Measurements from ENCODE around the gene TMEM151A. TPM values are rescaled to one million over a fixed set of nuclear protein-coding genes. Genes with fewer than 3 reads are reported as not detected.

Gene TMEM151A
- total RNA-seq, 8 experiments from 2014 or later: 0.63 to 8.3 (median 3.7) TPM; not detected in 1

DNA sequence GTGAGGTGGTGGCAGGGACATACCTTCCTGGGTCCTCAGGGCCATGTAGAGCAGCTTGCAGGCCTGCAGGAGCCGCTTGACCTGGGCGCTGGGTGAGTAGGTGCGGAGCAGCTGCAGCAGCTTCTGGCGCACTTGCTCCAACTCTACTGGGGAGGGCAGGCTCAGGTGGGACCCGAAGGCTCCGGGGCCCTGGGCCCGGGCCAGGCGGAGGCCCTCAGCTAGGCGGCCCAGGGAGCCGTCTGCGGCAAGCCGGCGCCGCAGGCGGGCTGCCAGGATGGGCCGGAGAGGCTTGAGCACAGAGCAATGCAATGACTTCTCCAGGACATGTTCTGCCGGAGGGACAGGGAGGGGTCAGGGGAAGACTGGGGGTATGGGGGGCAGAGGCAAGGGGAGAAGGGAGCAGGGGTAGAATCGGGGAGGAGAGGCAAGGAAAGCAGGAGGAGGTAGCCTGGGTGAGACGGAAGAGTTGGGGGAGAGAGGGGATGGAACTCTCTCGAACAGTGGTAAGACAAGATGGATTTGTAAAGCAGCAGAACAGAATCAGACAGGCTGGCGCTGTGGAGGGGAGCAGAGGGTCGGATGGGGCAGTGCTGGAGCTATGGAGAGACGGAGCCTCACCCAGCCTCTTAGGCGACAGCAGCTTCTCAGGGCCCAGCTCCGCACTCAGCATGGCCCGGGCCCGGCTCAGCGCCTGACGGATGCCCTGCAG lies 42.4 kb downstream of the TMEM151A start:
- no peak overlapping the region for H3K4me3 ChIP-seq
- no peak for ATAC-seq (replicated peaks in 6 of 8)

DNA sequence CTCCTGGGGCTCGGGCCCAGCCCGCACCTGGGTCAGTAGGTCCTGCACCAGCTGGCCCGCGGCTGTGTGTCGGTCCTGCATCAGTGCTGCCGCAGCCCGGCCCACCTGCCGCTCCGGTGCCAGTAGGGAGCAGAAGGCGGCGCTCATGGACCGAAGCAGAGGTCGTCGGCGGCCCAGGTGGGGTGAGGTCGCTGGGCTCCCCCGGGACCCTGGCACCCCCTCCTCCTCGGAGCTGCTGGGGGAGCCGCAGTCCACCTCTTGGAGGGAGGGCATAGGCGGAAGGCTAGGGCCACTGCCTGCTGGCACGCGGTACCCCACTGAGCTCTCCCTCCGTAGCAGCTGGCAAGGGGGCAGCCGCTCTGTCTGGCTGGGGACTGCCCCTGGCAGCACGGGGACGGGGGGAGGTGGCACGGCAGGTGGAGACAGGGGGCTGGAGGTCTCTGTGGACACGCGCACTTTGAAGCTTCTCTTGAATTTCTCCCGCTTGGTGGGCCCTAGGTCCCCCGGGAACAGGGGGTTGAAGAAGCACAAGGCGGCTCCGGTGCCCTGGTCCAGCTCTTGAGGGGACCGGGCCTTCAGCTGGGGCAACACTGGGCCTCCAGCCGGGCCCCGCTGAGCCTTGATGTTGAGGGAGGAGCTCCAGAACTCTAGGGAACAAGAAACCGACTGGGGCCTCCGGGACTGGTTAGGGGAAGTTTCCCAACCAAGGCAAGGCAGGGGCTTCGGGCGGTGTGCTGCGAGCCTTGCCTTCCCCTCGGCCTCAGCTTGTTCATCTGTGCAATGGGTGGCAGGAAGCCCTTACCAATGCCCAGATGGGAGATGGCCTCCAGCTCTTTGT lies 43.1 kb downstream of the TMEM151A start:
- Histone ChIP-seq H3K4me3 (no peak overlapping the region), H3K4me1 (replicated peaks in 1 of 2) (peaks cover 20 to 27% of the 10 kb centered on the region in 2 donors), H3K27ac (no peak overlapping the region)
- ATAC-seq (replicated peaks in 6 of 8): peak in 1 of 8 experiments; percentile 0
- WGBS, 10 experiments: 0 to 87% (median 70%) methylated on average over 2 to 8 of the region's 42 CpGs; no CpG with 5 or more reads in 6 of the 10 experiments
- in situ Hi-C loops (cut with MboI; ENCODE audit: low pct_unique_long_range_greater_than_20kb in 2 of 9, low sequenced_read_pairs in 9 of 9, unreplicated experiment in 9 of 9): loop anchor here in 1 of 9 experiments (25.0 kb wide), 1 partner anchor 123 kb away; no protein-coding TSS in a partner anchor

More for the DNA sequence above, 42.4 kb downstream of the TMEM151A start:
- Histone ChIP-seq H3K4me1 (replicated peaks in 1 of 2) (peaks cover 20 to 27% of the 10 kb centered on the region in 2 donors), H3K27ac (no peak overlapping the region)
- in situ Hi-C loops (cut with MboI; ENCODE audit: low pct_unique_long_range_greater_than_20kb in 2 of 9, low sequenced_read_pairs in 9 of 9, unreplicated experiment in 9 of 9): loop anchor here in 1 of 9 experiments (25.0 kb wide), 1 partner anchor 122 kb away; no protein-coding TSS in a partner anchor
- WGBS, 10 experiments: 40 to 80% (median 40%) methylated on average over 1 to 2 of the region's 29 CpGs; no CpG with 5 or more reads in 7 of the 10 experiments

DNA sequence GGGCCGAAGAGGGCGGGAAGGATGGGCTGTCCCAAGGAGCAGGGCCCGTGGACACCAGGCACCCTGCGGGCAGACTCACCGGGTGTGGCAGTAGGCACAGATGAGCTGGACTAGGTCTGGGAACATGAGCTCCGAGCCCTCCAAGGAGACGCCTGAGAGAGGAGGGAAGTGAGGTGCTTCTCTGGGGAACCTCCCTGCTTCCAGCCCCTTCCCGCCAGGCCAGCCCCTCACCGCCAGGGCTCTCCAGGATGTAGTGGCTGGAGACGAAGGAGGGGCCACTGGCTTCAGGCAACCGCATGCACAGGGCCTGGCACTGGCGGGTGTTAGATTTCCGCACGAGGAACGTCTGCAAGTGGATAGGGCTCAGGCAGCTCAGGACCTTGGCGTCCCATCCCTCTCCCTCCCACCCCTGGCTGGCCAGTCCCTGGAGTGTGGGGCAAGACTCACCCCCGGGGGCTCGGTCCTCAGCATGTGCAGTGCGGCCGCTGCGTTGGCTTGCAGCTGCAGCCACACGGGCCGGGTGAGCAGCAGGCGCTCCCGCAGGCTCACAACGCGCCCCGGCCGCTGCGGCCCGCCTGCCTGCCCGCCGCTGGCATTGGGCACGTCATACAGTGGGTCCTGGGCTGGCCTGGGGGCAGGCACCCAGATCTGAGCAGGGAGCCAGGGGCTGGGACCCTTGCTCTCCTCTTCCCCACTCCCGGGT lies 44.0 kb downstream of the TMEM151A start:
- ATAC-seq (replicated peaks in 6 of 8): peak; percentile 8 to 73 (median 33)
- Histone ChIP-seq H3K27ac (no peak overlapping the region), H3K4me1 (replicated peaks in 1 of 2) (peaks cover 20 to 27% of the 10 kb centered on the region in 2 donors), H3K4me3 (peak overlapping the region; percentile 1 to 39 (median 21))
- 0 to 60% (median 0%) methylated on average over 1 to 6 of the region's 35 CpGs; no CpG with 5 or more reads in 5 of the 10 experiments for WGBS, 10 experiments
- in situ Hi-C loops (cut with MboI; ENCODE audit: low pct_unique_long_range_greater_than_20kb in 2 of 9, low sequenced_read_pairs in 9 of 9, unreplicated experiment in 9 of 9): loop anchor here in 1 of 9 experiments (25.0 kb wide), 1 partner anchor 123 kb away; no protein-coding TSS in a partner anchor

DNA sequence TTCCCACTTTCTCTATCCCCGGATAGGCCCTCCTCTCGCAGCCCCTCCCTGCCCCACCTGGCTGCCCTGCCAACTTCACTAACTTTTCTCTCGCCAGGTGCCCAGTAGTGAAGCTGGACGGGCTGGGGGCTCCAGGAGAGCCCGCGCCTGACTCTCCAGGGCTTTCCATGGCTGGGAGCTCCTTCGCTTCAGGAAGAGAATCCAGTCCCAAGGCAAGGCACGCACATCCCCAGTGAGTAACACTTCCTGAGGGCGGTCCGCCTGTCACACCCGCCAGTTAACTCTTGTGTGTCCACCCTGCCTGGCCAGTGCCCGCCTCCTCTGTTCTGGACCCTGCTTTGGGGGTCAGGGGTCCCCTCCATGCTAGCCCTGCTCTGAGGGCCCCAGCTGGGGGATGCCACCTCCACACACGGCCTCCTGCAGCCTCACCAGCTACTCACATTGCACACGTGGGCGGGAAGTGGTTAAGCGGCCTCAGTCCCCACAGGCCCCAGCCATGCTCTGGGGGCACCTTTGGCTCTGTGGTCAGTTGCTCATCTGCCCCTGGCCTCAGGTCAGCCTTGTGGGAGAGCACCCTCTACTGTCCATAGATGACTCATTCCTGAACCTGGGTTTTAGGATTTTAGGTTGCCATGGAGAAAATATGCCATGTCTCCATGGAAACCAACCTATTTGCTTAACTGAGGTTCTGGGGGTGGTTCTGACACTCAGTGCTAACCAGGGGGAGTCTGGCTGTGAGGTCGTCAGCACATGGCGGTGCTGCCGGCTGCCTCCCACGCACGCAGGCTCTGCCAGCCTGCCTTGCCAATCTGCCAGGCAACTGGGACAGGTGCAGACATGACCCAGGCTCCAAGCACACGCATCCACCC lies 44.8 kb downstream of the TMEM151A start, which contains the start of gene RIN1:
Gene RIN1 (minus strand): TSS at position 201 of the 869 bp plus-strand sequence. CDS start 32 bp downstream, at position 169.
- H3K4me1 ChIP-seq (replicated peaks in 1 of 2): peaks cover 20 to 27% of the 10 kb centered on the region in 2 donors
- H3K4me3 ChIP-seq: peak within 1 kb of the TSS; percentile 1 to 39 (median 21)
- H3K27ac ChIP-seq: peak within 1 kb of the TSS in 1 of 2 donors; percentile 19
- in situ Hi-C loops (cut with MboI; ENCODE audit: low pct_unique_long_range_greater_than_20kb in 2 of 9, low sequenced_read_pairs in 9 of 9, unreplicated experiment in 9 of 9): loop anchor here in 1 of 9 experiments (25.0 kb wide), 1 partner anchor 124 kb away; no protein-coding TSS in a partner anchor
- 0 to 8% (median 3%) methylated on average over 2 to 5 of the region's 22 CpGs; no CpG with 5 or more reads in 6 of the 10 experiments for WGBS, 10 experiments
- peak; percentile 66 to 79 (median 74) for ATAC-seq (replicated peaks in 6 of 8)

DNA sequence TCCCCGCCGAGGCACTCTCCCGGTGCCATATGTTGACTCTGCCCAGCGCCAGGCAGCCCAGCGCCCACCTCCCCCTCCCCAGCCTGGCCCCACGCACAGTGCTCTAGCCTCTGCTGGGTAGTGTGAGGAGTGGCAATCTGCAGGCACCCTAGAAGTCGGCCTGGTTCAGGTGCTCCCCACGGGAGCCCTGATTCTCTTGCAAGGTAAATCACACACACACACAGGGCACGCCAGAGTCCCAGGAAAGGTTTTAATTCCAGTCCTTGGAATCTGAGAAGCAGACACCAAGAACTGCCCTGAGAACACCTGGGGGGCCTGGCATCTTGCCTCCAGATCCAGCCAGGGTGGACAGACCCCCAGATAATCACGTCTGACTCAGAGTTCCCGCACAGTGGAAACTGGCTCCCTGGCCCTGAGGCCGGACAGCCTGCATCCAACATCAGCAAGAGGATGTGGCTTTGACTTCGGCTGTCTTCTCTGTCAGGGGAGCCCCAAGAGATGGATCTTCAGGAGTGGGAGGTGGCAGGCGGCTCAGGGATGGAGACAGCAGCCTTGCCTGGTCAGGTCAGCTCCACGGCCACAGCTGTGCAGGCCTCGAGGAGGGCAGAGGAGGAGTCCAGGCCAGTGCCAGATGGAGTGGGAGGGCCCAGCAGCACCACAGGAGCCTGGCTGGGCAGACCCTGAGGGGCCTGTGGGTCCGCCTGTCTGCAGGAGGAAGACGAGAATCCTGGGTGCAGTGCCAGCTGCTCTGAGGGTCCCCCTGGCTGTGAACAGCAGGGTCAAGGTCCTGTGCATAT lies 45.6 kb downstream of the TMEM151A start:
- no peak overlapping the region for H3K4me3 ChIP-seq
- ATAC-seq (replicated peaks in 6 of 8): peak in 3 of 8 experiments; percentile 21 to 54 (median 23)
- WGBS, 10 experiments: 20 to 80% (median 55%) methylated on average over 2 to 6 of the region's 18 CpGs; no CpG with 5 or more reads in 4 of the 10 experiments
- in situ Hi-C loops (cut with MboI; ENCODE audit: low pct_unique_long_range_greater_than_20kb in 2 of 9, low sequenced_read_pairs in 9 of 9, unreplicated experiment in 9 of 9): loop anchor here in 1 of 9 experiments (25.0 kb wide), 1 partner anchor 125 kb away; no protein-coding TSS in a partner anchor
- peaks cover 20 to 27% of the 10 kb centered on the region in 2 donors for H3K4me1 ChIP-seq (replicated peaks in 1 of 2)
- peak overlapping the region in 1 of 2 donors; percentile 19 for H3K27ac ChIP-seq

DNA sequence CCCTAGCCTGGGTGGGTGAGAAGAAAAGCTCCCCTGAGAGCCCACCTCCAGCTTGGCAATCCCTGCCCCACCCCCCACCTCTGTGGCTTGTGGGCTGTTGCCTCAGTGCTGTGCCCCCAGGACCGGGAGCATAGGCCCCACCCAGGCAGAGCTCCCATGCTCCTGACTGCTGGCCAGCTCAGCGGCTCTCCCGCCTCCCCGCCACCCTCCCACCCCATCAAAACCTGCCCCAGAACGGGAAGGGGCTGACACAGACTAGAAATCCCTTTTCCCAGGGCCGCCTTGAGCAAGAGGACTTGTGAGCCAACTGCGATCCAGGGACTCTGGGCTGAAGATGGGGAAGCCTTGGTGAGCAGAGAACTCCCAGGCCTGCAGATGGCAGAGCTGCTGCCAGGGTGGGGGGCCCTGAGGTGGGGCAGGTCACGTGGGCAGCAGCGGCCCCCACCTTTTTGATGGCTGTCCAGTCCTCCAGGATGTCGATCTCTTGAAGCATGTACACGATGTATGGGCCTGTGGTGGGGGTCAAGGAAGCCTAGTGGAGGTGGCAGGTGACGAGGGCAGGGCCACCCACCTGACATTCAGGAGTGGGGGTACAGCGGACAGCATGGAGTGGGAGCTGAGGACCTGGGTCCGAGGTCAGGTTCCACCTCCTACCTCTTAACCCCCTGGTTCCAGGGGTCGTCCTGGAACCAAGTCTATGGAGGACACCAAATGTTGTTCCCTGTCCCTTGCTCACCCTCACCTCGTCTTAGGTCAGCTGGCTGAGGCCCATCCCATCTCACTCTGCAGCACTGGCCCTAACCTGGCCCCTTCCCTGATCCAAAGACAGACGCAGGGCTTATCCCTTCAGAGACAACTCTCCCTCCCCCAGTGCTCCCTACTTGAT lies 46.8 kb downstream of the TMEM151A start:
- Histone ChIP-seq H3K4me1 (replicated peaks in 1 of 2) (peaks cover 20 to 27% of the 10 kb centered on the region in 2 donors), H3K4me3 (no peak overlapping the region), H3K27ac (no peak overlapping the region)
- WGBS, 10 experiments: 80 to 100% (median 100%) methylated on average over 1 to 3 of the region's 17 CpGs; no CpG with 5 or more reads in 7 of the 10 experiments
- in situ Hi-C loops (cut with MboI; ENCODE audit: low pct_unique_long_range_greater_than_20kb in 2 of 9, low sequenced_read_pairs in 9 of 9, unreplicated experiment in 9 of 9): loop anchor here in 1 of 9 experiments (25.0 kb wide), 1 partner anchor 126 kb away; no protein-coding TSS in a partner anchor
- no peak for ATAC-seq (replicated peaks in 6 of 8)

DNA sequence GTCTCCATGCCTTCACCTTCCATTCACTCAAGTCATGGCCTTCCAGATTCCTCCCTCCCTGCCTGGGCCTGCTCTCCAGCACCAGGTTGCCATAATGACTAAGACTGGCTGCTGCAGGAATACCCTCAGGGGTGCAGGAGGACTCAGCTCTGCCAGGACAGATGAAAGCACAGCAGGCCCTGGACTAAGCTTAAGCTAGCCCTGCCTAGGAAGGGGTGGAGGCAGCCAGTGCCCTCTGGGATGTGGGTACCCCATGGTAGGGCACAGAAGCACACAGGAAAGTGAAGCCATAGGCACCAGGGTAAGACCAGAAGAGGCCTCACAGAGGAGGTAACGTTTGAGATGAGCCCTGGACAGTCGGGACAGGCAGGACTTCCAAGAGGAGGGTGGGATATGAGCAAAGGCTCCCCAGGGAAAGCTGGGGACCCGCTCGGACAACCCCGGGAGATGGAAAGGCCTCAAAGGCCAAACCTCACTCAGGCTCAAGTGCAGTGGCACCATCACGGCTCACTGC lies 47.5 kb downstream of the TMEM151A start:
- no peak for ATAC-seq (replicated peaks in 6 of 8)
- 84 to 100% (median 93%) methylated on average over 1 to 5 of the region's 6 CpGs; no CpG with 5 or more reads in 6 of the 10 experiments for WGBS, 10 experiments
- no peak overlapping the region for H3K4me3 ChIP-seq
- in situ Hi-C loops (cut with MboI; ENCODE audit: low pct_unique_long_range_greater_than_20kb in 2 of 9, low sequenced_read_pairs in 9 of 9, unreplicated experiment in 9 of 9): loop anchor here in 1 of 9 experiments (25.0 kb wide), 1 partner anchor 127 kb away; no protein-coding TSS in a partner anchor
- no peak overlapping the region for H3K27ac ChIP-seq
- H3K4me1 ChIP-seq (replicated peaks in 1 of 2): peaks cover 24 to 33% of the 10 kb centered on the region in 2 donors

DNA sequence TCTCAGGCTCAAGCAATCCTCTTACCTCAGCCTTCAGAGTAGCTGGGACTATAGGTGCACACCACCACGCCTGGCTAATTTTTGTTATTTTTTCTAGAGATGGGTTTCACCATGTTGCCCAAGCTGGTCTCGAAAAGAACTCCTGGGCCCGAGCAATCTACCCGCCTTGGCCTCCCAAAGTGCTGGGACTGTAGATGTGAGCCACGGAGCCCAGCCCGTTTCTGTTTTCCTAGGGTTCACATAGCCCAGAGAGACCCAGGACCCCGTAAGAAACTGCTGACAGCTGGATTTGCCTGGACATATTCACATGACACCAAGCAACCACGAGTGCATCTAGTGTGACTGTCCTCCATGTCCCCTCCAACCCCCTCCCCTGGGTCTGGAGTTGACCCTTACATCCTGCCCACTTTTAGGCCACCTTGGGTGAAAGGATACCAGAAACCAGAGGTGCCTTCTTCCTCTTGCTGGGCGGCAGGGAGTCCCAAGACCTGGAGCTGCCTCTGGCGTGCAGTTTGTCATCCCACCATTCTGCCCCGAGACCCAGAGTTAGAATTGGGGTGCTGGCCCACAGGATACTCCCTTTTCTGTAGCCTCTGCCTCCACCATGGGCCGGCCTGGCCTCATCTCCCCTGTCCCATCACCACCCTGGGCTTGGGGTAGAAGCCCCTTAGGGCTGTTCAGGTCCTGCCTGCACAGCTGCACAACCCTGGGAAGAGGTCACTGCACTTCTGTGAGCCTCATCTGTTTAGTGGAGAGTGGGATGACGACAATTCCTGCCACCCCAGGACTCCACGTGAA lies 48.2 kb downstream of the TMEM151A start:
- peaks cover 24 to 33% of the 10 kb centered on the region in 2 donors for H3K4me1 ChIP-seq (replicated peaks in 1 of 2)
- H3K4me3 ChIP-seq: no peak overlapping the region
- WGBS, 10 experiments: 69 to 100% (median 81%) methylated on average over 1 to 8 of the region's 14 CpGs; no CpG with 5 or more reads in 4 of the 10 experiments
- no peak overlapping the region for H3K27ac ChIP-seq
- in situ Hi-C loops (cut with MboI; ENCODE audit: low pct_unique_long_range_greater_than_20kb in 2 of 9, low sequenced_read_pairs in 9 of 9, unreplicated experiment in 9 of 9): loop anchor here in 1 of 9 experiments (25.0 kb wide), 1 partner anchor 128 kb away; no protein-coding TSS in a partner anchor
- no peak for ATAC-seq (replicated peaks in 6 of 8)

Data from motor neuron (in vitro differentiated cells).